Erythroblast (primary cell): ENCODE measurements around the gene CNIH2.

Experiments
- DNase-seq, 2 experiments: peaks; one replicate each; lab custom pipeline; 2025; lab: John Stamatoyannopoulos, UW
- GATA1 ChIP-seq: IDR thresholded peaks from 2 replicates; pipeline ENCODE4 v1.6.1; 2011; ENCODE audit warnings: low read depth, mild to moderate bottlenecking, control low read depth, low read length, moderate library complexity
- POLR2A ChIP-seq: IDR thresholded peaks from 2 replicates; pipeline ENCODE4 v1.6.1; 2011; ENCODE audit warnings: mild to moderate bottlenecking, low read length

Gene CNIH2

DNA sequence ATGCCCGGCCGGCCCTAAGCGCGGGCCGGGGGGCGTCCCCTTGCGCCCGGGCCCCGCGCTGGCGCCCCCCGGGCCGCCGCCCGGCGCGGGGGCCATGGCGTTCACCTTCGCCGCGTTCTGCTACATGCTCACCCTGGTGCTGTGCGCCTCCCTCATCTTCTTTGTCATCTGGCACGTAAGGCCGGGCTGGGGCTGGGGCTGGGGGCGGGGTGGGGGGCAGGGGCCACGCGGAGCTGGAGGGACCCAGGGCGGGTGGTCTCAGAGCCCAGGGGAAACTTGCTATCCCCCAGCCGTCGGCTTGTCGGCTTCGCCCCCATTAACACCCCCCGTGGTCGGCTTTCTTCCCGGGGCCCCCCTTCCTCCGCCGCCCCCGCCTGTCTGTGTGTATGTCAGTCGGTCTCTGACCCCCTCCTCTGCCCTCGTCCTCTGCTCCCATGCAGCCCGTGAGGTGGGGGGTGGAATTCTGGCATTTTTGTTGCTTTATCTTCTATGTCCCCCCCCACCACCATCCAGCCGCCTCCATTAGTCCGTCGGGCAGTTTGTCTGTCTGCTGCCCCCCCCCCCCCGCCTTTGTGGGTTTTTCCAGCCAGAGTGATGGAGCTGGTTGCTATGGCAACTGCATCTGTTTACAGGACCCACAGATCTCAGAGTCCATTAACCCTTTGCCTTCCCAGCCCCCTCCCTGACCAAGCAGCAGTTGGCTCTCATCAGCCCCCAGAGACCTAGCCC is 552 bp downstream of the CNIH2 start:
- peak; percentile 28 to 44 for DNase-seq
- TF ChIP-seq GATA1, result no peak
- TF ChIP-seq POLR2A, result no peak

DNA sequence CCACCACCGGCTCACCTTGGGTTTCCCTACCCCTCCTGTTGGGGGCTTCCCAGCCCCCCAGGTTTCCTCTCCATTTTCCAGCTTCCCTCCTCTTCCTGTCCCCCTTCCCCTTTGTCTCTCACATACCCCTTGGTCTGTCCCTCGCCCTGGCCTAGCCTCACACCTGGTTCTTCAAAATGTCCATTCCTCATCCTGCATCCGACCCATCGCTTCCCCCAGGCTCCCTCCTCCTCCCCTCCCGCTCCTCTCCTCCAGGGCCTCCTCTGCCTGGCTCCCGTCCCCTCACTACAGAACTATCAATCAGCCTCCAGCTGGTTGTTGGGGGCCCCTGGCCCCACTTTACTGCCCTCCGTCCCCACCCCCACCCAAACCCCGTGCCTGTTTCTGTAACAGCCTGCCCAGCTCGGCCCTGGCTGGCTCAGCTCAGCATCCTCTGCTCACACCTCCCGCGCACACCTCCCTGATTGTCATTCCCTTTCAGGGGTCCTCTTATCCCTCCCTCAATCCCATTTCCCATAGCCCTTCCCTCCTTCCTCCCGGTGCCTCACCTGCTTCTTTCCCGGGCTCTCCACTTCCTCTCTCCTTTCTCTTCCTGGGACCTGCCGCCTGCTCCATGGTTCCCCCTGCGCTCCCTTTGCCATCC is 1.2 kb downstream of the CNIH2 start:
- no peak for TF ChIP-seq GATA1
- DNase-seq, result no peak

DNA sequence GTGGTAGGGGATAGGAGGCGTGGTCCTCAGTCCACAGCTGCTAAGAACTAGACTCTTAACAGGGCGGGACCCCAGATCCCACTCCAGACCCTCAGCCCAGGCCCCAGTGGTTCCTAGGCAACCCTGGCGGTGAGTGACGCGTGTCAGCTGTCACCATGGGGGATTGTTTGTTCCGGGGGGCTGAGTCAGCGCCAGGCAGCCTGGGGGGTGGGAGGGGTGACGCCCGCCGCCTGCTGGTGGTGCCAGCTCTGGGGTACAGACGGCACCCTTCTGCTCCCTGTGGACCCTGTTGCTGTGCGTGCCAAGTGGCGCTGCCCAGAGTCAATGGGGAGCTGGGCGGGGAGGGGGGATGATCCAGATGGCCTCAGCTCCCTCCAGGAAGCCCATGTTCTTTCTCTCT is 2.5 kb downstream of the CNIH2 start:
- DNase-seq, result peak in 1 of 2 experiments; percentile 25
- TF ChIP-seq POLR2A (no peak), GATA1 (no peak)

DNA sequence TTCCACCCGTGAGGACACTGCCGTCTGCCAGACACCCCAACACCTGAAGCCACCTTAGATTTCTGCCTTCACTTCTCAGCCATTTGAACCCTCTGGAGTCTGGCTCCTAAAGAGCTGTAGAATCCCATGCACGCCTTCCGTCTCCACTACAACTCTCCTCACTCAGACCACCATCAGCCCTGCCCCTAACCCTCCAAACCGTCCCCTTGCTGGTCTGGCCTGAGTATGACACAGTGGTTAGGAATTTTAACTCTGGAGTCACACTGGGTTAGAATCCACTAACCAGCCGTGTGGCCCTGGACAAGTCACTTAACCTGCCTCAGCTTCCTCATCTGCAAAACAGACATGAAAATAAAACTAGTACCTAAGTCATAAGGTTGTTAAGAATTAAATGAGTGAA is 3.0 kb downstream of the CNIH2 start:
- DNase-seq, result peak in 1 of 2 experiments; percentile 27
- TF ChIP-seq GATA1 (no peak), POLR2A (no peak)

DNA sequence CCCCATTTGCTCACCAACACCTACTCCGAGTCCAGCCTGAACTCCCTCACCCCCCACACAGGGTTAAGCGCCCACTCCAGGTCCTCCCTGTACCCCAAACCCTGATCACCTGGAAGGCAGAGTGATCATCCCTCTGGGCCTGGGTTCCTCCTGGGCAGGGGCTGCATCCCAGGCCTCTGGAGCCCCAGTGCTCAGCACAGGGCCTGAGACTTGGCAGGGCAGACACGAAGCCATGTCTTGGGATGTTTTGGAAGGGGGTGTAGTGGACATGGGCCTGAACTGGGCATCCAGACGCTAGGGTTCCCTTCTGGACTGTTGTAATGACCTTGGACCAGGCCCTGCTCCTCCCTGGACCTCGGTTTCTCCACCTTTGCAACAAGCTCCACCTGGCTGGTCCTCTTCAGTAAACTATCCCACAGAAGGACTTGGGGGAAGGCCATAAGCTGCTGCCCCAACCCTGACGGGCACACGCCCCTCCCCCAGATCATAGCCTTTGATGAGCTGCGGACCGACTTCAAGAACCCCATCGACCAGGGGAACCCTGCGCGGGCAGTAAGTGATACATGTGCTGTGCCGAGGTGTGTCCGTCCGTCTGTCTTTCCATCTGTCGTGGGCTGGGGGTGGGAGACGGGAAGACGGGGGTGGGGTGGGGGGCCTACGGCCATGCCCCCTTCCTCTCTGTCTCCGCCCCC is 3.9 kb downstream of the CNIH2 start:
- no peak for DNase-seq
- no peak for TF ChIP-seq POLR2A
- no peak for TF ChIP-seq GATA1

DNA sequence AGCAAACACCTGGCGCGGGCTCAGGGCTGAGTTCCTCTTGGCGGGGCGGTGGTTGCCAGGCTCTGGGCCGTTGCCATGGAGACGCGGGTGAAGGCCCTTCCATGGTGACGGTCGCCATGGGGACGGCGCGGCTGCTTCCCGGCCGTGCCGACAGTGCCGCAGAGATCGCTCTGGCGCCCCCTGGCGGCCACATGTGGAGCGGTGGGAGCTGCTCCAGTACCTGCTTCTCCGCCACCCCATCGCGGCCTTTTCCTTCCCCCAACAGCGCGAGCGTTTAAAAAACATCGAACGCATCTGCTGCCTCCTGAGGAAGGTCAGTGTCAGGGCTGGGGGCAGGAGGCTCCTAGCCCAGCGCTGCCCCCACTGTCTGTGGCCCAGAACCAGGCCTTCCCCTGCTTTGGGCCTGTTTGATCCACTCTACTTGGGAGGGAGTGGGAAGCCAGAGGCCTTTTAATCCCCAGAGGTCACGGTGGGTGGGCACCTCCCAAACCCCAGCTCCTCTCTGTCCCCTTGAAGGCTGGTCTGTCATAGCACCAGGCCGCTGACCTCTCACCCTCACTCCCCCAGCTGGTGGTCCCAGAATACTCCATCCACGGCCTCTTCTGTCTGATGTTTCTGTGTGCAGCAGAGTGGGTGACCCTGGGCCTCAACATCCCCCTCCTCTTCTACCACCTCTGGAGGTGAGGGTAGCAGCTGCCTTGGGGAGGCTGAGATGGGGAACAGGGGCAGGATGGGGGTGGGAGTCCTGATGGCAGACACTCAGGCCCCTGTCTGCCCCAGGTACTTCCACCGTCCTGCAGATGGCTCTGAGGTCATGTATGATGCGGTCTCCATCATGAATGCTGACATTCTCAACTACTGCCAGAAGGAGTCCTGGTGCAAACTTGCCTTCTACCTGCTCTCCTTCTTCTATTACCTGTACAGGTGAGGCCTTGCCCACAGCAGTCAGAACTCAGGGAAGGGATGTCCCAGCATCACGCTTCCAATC is 4.8 kb downstream of the CNIH2 start:
- TF ChIP-seq POLR2A (peak; percentile 53), GATA1 (no peak)
- peak; percentile 98 to 99 for DNase-seq

DNA sequence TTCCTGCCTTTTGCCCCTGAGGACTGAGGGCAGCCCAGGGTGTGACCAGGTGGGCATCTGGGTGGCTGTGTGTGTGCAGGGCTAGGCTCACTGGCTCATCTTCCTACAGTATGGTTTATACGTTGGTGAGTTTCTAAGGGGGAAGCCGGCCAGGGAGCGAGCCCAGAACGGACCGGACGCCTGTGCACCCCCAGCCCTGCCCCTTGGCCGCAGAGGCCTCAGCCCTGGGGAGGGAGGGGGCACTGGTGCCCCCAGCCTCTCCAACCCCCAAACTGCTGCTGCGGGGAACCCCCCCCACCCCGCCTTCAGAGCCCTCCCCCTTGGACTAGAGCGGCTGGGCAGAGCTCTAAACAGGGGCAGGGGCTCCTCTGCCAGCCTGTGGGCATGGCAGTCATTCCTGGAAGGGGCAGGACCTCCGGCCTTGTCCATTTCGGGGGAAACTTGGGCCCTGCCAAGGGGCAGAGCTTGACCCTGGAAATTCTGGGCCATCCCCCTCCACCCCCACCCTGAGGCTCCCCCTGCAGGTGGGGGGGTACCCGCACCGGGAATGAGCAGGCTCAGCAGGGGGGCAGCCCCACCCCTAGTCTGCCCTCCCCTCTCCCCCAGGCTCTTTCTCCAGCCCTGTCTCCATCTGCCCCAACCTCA is 5.6 kb downstream of the CNIH2 start:
- no peak for DNase-seq
- no peak for TF ChIP-seq GATA1
- TF ChIP-seq POLR2A, result no peak

DNA sequence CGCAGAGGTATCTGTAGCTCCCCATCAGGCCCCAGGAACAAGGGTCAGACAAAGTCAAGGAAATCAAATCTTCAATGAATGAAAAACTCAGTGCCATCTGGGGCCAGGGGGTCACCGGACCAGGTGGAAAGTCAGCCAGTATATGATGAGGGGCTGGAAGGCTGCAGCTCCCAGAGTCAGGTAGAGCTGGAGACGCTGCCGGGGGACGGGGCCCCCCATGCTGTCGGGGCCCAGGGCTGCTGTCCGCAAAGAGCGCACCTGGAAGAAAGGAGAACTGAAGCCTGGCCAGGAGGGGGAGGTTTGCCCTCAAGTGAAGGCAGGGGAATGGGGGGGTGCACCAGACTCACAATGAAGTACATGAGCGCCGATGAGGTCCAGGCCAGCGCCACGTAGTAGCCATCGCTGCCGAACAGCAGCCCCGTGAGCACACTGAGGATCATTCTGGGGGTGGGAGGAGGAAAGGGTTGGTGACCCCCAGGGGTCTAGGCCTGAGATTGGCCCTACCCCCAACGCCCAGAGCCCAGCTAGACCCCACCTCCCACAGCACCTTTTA is 6.6 kb downstream of the CNIH2 start:
- no peak for TF ChIP-seq POLR2A
- TF ChIP-seq GATA1, result no peak
- no peak for DNase-seq

DNA sequence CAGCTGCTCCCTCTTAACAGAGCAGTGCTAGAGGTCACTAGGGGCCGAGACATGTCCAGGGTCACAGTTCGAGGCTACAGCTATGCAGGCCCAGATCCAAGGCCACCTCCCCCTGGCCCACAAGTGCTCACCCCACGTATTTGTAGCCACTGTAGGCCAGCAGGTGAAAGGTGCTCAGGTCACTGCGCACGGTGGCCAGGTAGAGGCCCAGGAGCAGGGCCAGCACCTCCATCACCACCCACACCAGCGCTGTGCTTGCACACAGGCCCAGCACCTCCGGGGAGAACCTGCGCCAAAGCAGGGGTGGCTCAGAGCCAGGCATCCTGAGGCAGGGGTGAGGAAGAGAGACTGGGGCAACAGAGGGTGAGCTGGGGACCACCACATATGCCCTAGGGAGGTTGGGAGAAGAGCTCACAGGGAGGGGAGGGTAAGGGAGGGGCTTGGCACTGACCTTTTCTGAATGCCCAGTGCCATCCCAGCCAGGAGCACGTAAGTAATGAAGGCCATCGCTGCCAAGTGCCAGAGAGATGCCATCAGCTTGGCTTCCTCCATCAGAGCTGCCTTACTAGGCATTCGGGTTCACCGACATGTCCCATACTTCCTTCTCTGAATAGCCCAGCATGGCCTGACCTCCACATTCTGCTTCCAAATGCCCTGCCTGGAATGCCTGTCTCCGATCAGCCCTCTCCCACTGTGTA is 7.4 kb downstream of the CNIH2 start:
- DNase-seq, result no peak
- no peak for TF ChIP-seq POLR2A
- no peak for TF ChIP-seq GATA1

DNA sequence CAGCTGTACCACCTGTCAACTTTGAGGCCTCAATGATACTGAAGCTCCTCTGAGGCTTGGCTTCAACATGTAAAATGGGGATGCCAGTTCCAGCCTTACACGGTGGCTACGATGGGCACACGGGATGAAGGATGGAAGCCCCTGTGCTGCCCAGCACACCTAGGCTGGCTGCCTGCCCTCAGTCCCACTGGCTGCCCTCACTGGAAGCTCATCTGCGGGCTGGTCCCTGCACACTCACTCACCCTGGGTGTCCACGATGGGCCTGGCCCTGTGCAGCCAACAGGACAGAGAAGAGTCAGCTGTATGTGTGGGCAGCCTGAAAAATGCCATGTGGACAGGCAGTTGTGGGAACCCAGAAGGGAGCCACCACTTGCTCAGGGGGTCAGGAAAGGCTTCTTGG is 8.7 kb downstream of the CNIH2 start:
- DNase-seq, result no peak
- TF ChIP-seq POLR2A, result no peak
- TF ChIP-seq GATA1, result no peak

DNA sequence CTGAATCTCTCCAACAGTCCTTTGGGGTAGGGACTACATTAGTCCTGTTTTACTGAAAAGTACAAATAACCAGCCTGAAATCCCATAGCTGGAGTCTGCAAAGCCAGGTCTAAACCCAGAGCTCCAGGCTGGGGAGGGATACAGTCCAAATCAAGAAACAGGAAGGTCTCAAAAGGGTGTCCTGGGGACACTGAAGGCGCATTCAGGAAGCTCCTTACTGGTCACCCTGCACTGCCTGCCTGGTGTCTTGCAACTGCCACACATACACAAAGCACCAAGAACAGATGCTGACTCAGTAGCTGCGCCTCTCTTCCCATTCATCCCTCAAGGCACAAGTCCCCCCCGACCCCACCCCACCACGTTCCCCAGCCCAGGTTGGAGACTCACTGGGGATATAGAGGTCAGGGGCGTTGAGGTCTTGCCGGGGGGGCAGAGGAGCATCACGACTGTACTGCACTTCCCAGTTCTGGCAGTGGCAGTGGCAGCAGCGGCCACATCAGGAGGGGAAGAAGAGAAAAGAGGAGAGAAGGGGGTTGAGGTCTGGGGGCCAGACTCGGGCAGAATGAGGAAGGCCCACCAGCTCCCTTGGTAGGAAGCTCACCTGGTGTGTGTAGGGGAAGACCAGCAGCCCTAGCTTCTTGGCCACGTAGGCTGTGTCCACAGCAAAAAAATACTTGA is 9.4 kb downstream of the CNIH2 start:
- TF ChIP-seq POLR2A (no peak), GATA1 (no peak)
- DNase-seq, result no peak
